HepG2 (cell line): ENCODE measurements around the gene EEPD1. TPM values are rescaled to one million over a fixed set of nuclear protein-coding genes. Genes with fewer than 3 reads are reported as not detected.
A peak's percentile ranks its signal among the peaks of the same experiment; 100 is the strongest.

Experiments
- AGO2 ChIP-seq: fragments of 200-400 bp; formaldehyde crosslinking; optimal IDR thresholded peaks from 2 replicates; pipeline ENCODE3; 2017; ENCODE audit warnings: mild to moderate bottlenecking, low read depth, low read length, moderate library complexity
- FOXP1 ChIP-seq, 2 experiments: fragments of 450-650 bp in 1 of 2; IDR thresholded peaks; 2 replicates each; pipeline ENCODE4 v1.6.1; 2017 to 2018; ENCODE audit warnings: antibody characterized with exemption in 1 of 2
- HMGA1 ChIP-seq: sonication (generic); formaldehyde crosslinking; conservative IDR thresholded peaks from 2 replicates; pipeline ENCODE4 v1.4.0; 2020; ENCODE audit warnings: missing genetic modification reagents
- HNRNPK ChIP-seq: fragments of 200-400 bp; formaldehyde crosslinking; IDR thresholded peaks from 2 replicates; pipeline ENCODE4 v1.6.1; 2018; ENCODE audit warnings: low read length, low read depth, moderate library complexity, mild to moderate bottlenecking; ENCODE audit not compliant: poor library complexity, severe bottlenecking
- KDM3A ChIP-seq: IDR thresholded peaks from 2 replicates; pipeline ENCODE4 v1.6.1; 2018; ENCODE audit warnings: low read depth, missing compliant biosample characterization
- NFYB ChIP-seq: sonication (generic); formaldehyde crosslinking; IDR thresholded peaks from 2 replicates; pipeline ENCODE4 v1.4.0; 2020; ENCODE audit warnings: missing genetic modification reagents
- NKX3-1 ChIP-seq: sonication (generic); formaldehyde crosslinking; IDR thresholded peaks from 2 replicates; pipeline ENCODE4 v1.5.0; 2020; ENCODE audit warnings: missing genetic modification reagents
- PITX1 ChIP-seq: sonication (generic); formaldehyde crosslinking; IDR thresholded peaks from 2 replicates; pipeline ENCODE4 v1.5.1; 2020; ENCODE audit warnings: mild to moderate bottlenecking, missing genetic modification reagents
- POLR2A ChIP-seq, 2 experiments: IDR thresholded peaks; 2 replicates each; pipeline ENCODE4 v1.6.1; 2011; ENCODE audit warnings: low read depth in 2 of 2, low read length in 2 of 2, mild to moderate bottlenecking in 1 of 2, moderate library complexity in 1 of 2; ENCODE audit not compliant: insufficient read depth in 1 of 2
- POLR2AphosphoS5 ChIP-seq: IDR thresholded peaks from 2 replicates; pipeline ENCODE4 v1.6.1; 2012; ENCODE audit warnings: low read depth, low read length
- SOX13 ChIP-seq, 3 experiments: fragments of 450-650 bp in 1 of 3; sonication (generic) in 1 of 3; formaldehyde crosslinking in 1 of 3; IDR thresholded peaks in 2 of 3; conservative IDR thresholded peaks in 1 of 3; 2 replicates each; pipeline versions ENCODE4 v1.5.0 to v1.6.1; 2016 to 2020; ENCODE audit warnings: antibody characterized with exemption in 1 of 3, mild to moderate bottlenecking in 1 of 3, missing compliant biosample characterization in 1 of 3, missing genetic modification reagents in 1 of 3, moderate library complexity in 1 of 3
- ZNF225 ChIP-seq: sonication (generic); formaldehyde crosslinking; IDR thresholded peaks from 2 replicates; pipeline ENCODE4 v1.4.0; 2020; ENCODE audit warnings: mild to moderate bottlenecking, missing genetic modification reagents
- ZNF329 ChIP-seq: sonication (generic); formaldehyde crosslinking; IDR thresholded peaks from 2 replicates; pipeline ENCODE4 v1.9.0; 2021; ENCODE audit warnings: low read depth, mild to moderate bottlenecking, missing genetic modification reagents
- ZNF614 ChIP-seq: IDR thresholded peaks from 2 replicates; pipeline ENCODE4 v1.6.1; 2018; ENCODE audit warnings: missing biosample characterization, missing genetic modification reagents, inconsistent platforms, borderline replicate concordance
- polyA plus RNA-seq, 8 experiments: library from polyadenylated mRNA; depleted of rRNA in 3 of 8; stranded (reverse) in 7 of 8; unstranded in 1 of 8; fragments of >200 nt; fragmentation: Illumina TruSeq in 4 of 8; extraction: Trizol in 4 of 8; gene quantifications; 2 replicates each; pipeline versions ENCODE4 v1.2.1 to v1.2.3, GENCODE V29; 2011 to 2016; ENCODE audit warnings: low read depth in 4 of 8, missing spikeins in 1 of 8, mixed read lengths in 1 of 8; ENCODE audit not compliant: insufficient read depth in 1 of 8
- total RNA-seq, 5 experiments: library from RNA; depleted of rRNA; stranded (reverse); fragments of >200 nt; fragmentation: Illumina TruSeq; extraction: Trizol; gene quantifications; 2 replicates each; pipeline ENCODE4 v1.2.3, GENCODE V29; 2016; ENCODE audit warnings: low read depth in 1 of 5
- TF ChIP-seq, protein P1 (sequence below): sonication (generic); formaldehyde crosslinking; IDR thresholded peaks from 2 replicates; pipeline ENCODE4 v1.8.0; 2022; ENCODE audit warnings: mild to moderate bottlenecking, missing genetic modification reagents, borderline replicate concordance
- TF ChIP-seq, protein P2 (sequence below): sonication (generic); formaldehyde crosslinking; IDR thresholded peaks from 2 replicates; pipeline ENCODE4 v1.4.0; 2020; ENCODE audit warnings: mild to moderate bottlenecking, missing genetic modification reagents, borderline replicate concordance
- TF ChIP-seq, protein P3 (sequence below): sonication (generic); formaldehyde crosslinking; IDR thresholded peaks from 2 replicates; pipeline ENCODE4 v1.5.1; 2020; ENCODE audit warnings: missing genetic modification reagents, mild to moderate bottlenecking, borderline replicate concordance
- TF ChIP-seq, protein P4 (sequence below): sonication (generic); formaldehyde crosslinking; IDR thresholded peaks from 2 replicates; pipeline ENCODE4 v1.5.0; 2020; ENCODE audit warnings: mild to moderate bottlenecking, low read depth, missing genetic modification reagents, borderline replicate concordance
- TF ChIP-seq, protein P5 (sequence below): sonication (generic); formaldehyde crosslinking; conservative IDR thresholded peaks from 2 replicates; pipeline ENCODE4 v1.8.0; 2022; ENCODE audit warnings: missing genetic modification reagents

The EEPD1 gene
- total and polyA plus RNA-seq, 2 of the 13 experiments (the other 11 are each of a cell fraction or from before 2014, with no cell fraction given) = 10.1 to 16.4 TPM

DNA sequence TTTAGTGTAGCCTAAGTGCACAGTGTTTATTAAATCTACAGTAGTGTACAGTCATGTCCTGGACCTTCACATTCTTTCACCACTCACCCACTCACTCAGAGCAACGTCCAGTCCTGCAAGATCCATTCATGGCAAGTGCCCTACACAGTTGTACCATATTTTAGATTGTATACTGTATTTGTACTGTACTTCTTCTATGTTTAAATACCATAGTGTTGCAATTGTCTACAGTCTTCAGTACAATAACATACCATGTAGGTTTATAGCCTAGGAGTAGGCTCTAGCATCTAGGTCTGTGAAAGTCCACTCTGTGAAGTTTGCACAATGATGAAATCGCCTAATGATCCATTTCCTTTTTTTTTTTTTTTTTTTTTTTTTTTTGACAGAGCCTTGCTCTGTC, 12.0 kb downstream of the EEPD1 start (continued):
- TF ChIP-seq, protein P1, sequence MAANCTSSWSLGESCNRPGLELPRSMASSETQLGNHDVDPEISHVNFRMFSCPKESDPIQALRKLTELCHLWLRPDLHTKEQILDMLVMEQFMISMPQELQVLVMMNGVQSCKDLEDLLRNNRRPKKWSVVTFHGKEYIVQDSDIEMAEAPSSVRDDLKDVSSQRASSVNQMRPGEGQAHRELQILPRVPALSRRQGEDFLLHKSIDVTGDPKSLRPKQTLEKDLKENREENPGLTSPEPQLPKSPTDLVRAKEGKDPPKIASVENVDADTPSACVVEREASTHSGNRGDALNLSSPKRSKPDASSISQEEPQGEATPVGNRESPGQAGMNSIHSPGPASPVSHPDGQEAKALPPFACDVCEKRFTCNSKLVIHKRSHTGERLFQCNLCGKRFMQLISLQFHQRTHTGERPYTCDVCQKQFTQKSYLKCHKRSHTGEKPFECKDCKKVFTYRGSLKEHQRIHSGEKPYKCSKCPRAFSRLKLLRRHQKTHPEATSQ (CRISPR knock-in tag) = no peak
- TF ChIP-seq ZNF225 = no peak
- TF ChIP-seq POLR2AphosphoS5 = no peak
- TF ChIP-seq ZNF614 (CRISPR knock-in tag) = peak; percentile 16; the same call in 1 of the 2 replicates
- TF ChIP-seq POLR2A (IDR thresholded peaks at IDR 0.05; ENCODE audit: insufficient read depth in 1 of 2, low read depth in 2 of 2, low read length in 2 of 2) = no peak
- TF ChIP-seq, protein P2, sequence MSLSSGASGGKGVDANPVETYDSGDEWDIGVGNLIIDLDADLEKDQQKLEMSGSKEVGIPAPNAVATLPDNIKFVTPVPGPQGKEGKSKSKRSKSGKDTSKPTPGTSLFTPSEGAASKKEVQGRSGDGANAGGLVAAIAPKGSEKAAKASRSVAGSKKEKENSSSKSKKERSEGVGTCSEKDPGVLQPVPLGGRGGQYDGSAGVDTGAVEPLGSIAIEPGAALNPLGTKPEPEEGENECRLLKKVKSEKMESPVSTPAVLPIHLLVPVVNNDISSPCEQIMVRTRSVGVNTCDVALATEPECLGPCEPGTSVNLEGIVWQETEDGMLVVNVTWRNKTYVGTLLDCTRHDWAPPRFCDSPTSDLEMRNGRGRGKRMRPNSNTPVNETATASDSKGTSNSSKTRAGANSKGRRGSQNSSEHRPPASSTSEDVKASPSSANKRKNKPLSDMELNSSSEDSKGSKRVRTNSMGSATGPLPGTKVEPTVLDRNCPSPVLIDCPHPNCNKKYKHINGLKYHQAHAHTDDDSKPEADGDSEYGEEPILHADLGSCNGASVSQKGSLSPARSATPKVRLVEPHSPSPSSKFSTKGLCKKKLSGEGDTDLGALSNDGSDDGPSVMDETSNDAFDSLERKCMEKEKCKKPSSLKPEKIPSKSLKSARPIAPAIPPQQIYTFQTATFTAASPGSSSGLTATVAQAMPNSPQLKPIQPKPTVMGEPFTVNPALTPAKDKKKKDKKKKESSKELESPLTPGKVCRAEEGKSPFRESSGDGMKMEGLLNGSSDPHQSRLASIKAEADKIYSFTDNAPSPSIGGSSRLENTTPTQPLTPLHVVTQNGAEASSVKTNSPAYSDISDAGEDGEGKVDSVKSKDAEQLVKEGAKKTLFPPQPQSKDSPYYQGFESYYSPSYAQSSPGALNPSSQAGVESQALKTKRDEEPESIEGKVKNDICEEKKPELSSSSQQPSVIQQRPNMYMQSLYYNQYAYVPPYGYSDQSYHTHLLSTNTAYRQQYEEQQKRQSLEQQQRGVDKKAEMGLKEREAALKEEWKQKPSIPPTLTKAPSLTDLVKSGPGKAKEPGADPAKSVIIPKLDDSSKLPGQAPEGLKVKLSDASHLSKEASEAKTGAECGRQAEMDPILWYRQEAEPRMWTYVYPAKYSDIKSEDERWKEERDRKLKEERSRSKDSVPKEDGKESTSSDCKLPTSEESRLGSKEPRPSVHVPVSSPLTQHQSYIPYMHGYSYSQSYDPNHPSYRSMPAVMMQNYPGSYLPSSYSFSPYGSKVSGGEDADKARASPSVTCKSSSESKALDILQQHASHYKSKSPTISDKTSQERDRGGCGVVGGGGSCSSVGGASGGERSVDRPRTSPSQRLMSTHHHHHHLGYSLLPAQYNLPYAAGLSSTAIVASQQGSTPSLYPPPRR (CRISPR knock-in tag) = peak; percentile 54; the same call in 1 of the 2 replicates
- no peak for TF ChIP-seq KDM3A (CRISPR knock-in tag)
- 0 out of 2 replicates have a peak, but pooled peaks have one; percentile 15 for TF ChIP-seq SOX13 (IDR thresholded peaks at IDR 0.05)
- TF ChIP-seq SOX13 (CRISPR knock-in tag; conservative IDR thresholded peaks at IDR 0.05 in 1 of 2, IDR thresholded peaks at IDR 0.05 in 1 of 2) = peak in 1 of 2 experiments; percentile 92; a peak in 2 of 4 replicates
- TF ChIP-seq, protein P3, sequence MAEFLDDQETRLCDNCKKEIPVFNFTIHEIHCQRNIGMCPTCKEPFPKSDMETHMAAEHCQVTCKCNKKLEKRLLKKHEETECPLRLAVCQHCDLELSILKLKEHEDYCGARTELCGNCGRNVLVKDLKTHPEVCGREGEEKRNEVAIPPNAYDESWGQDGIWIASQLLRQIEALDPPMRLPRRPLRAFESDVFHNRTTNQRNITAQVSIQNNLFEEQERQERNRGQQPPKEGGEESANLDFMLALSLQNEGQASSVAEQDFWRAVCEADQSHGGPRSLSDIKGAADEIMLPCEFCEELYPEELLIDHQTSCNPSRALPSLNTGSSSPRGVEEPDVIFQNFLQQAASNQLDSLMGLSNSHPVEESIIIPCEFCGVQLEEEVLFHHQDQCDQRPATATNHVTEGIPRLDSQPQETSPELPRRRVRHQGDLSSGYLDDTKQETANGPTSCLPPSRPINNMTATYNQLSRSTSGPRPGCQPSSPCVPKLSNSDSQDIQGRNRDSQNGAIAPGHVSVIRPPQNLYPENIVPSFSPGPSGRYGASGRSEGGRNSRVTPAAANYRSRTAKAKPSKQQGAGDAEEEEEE (CRISPR knock-in tag) = no peak
- no peak for TF ChIP-seq HMGA1 (CRISPR knock-in tag)
- no peak for TF ChIP-seq PITX1
- TF ChIP-seq, protein P4, sequence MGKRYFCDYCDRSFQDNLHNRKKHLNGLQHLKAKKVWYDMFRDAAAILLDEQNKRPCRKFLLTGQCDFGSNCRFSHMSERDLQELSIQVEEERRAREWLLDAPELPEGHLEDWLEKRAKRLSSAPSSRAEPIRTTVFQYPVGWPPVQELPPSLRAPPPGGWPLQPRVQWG (CRISPR knock-in tag) = no peak
- TF ChIP-seq, protein P5, sequence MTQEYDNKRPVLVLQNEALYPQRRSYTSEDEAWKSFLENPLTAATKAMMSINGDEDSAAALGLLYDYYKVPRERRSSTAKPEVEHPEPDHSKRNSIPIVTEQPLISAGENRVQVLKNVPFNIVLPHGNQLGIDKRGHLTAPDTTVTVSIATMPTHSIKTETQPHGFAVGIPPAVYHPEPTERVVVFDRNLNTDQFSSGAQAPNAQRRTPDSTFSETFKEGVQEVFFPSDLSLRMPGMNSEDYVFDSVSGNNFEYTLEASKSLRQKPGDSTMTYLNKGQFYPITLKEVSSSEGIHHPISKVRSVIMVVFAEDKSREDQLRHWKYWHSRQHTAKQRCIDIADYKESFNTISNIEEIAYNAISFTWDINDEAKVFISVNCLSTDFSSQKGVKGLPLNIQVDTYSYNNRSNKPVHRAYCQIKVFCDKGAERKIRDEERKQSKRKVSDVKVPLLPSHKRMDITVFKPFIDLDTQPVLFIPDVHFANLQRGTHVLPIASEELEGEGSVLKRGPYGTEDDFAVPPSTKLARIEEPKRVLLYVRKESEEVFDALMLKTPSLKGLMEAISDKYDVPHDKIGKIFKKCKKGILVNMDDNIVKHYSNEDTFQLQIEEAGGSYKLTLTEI (CRISPR knock-in tag) = no peak
- no peak for TF ChIP-seq NKX3-1 (CRISPR knock-in tag)
- no peak for TF ChIP-seq NFYB (CRISPR knock-in tag)
- TF ChIP-seq FOXP1 (IDR thresholded peaks at IDR 0.05) = 0 out of 2 replicates have a peak, but pooled peaks have one; percentile 32
- TF ChIP-seq FOXP1 (CRISPR knock-in tag; IDR thresholded peaks at IDR 0.05) = peak; percentile 57
- TF ChIP-seq AGO2 = no peak
- TF ChIP-seq HNRNPK = no peak
- no peak for TF ChIP-seq ZNF329 (CRISPR knock-in tag)
